Naive thymus-derived CD8-positive, alpha-beta T cell (primary cell): Measurements from ENCODE around the gene RAD51B. TPM values are rescaled to one million over a fixed set of nuclear protein-coding genes. Genes with fewer than 3 reads are reported as not detected.

Experiments used
- ATAC-seq, 2 donors: fragments of 150-1000 bp; cut with Tn5 transposase in 1 of 2; sonication (Bioruptor Pico), chemical (Tn5 transposase) in 1 of 2; 1 replicate in 1 of 2; 2 replicates in 1 of 2; pipeline ENCODE4 v1.10.0; 2021; ENCODE audit warnings: mild to moderate bottlenecking in 2 of 2, moderate library complexity in 2 of 2
- POLR2A ChIA-PET: fragments of 350-600 bp; sonication (Branson Sonifier 250); formaldehyde crosslinking; loops from one replicate; lab custom pipeline; 2021; ENCODE audit warnings: antibody characterized with exemption; lab: Charles Lee
- DNase-seq, 10 donors: peaks; one replicate each; pipeline versions ENCODE4 v3.0.0 to v3.0.0-alpha.2; 2020 to 2022
- H3K27ac Mint-ChIP-seq, 10 donors: one replicate each; pipeline ENCODE4 v1.8.0; 2020 to 2022; ENCODE audit warnings: mild to moderate bottlenecking in 10 of 10, mixed read lengths in 10 of 10, moderate library complexity in 4 of 10, inconsistent platforms in 1 of 10
- H3K27me3 Mint-ChIP-seq, 5 donors: one replicate each; pipeline ENCODE4 v1.8.0; 2021 to 2022; ENCODE audit warnings: mixed read lengths in 5 of 5
- H3K36me3 Mint-ChIP-seq, 3 donors: one replicate each; pipeline ENCODE4 v1.8.0; 2020 to 2022; ENCODE audit warnings: mixed read lengths in 3 of 3, mild to moderate bottlenecking in 2 of 3, inconsistent platforms in 1 of 3
- H3K4me1 Mint-ChIP-seq, 4 donors: one replicate each; pipeline ENCODE4 v1.8.0; 2021 to 2022; ENCODE audit warnings: mixed read lengths in 4 of 4
- H3K4me3 Mint-ChIP-seq, 10 donors: one replicate each; pipeline ENCODE4 v1.8.0; 2020 to 2022; ENCODE audit warnings: mild to moderate bottlenecking in 10 of 10, mixed read lengths in 10 of 10, moderate library complexity in 6 of 10, inconsistent platforms in 1 of 10
- H3K9me3 Mint-ChIP-seq, 9 donors: one replicate each; pipeline ENCODE4 v1.8.0; 2020 to 2022; ENCODE audit warnings: mixed read lengths in 9 of 9, mild to moderate bottlenecking in 3 of 9, inconsistent platforms in 1 of 9, moderate library complexity in 1 of 9
- polyA plus RNA-seq, 3 donors: library from polyadenylated mRNA; unstranded; fragments of 300-500 nt; fragmentation: Illumina TruSeq; gene quantifications; one replicate each; pipeline ENCODE4 v1.2.3, GENCODE V29; 2021
- total RNA-seq, 8 experiments: library from RNA in 2 of 8; stranded (reverse) in 2 of 8; gene quantifications; one replicate each; pipeline ENCODE4 v1.2.3 and lab custom pipeline; 2021 to 2026

The RAD51B gene
- total and polyA plus RNA-seq, 5 experiments from 2014 or later = 15.1 to 30.0 (median 26.4) TPM

- ATAC-seq = no peak
- Mint-ChIP-seq H3K27ac (peak overlapping the region in 4 of 10 donors; percentile 10 to 83 (median 30)), H3K4me1 (peaks cover 38 to 68% (median 55%) of the 10 kb centered on the region in 4 donors), H3K36me3 (no peaks in the 10 kb centered on the region), H3K9me3 (peaks cover 0 to 3% (median 0%) of the 10 kb centered on the region in 9 donors), H3K27me3 (no peaks in the 10 kb centered on the region), H3K4me3 (peak overlapping the region in 1 of 10 donors; percentile 49)
- DNase-seq = peak in 1 of 10 donors; percentile 45
- POLR2A ChIA-PET = interaction anchor here (0.9 to 6.6 kb wide), 2 partner anchors 11 to 19 kb away, joined by 4 to 91 read pairs; partner anchors contain the start of gene ZFP36L1
These were observed 950.5 kb downstream of the RAD51B start for GRCh38 chr14:68770051-68770450.

DNA sequence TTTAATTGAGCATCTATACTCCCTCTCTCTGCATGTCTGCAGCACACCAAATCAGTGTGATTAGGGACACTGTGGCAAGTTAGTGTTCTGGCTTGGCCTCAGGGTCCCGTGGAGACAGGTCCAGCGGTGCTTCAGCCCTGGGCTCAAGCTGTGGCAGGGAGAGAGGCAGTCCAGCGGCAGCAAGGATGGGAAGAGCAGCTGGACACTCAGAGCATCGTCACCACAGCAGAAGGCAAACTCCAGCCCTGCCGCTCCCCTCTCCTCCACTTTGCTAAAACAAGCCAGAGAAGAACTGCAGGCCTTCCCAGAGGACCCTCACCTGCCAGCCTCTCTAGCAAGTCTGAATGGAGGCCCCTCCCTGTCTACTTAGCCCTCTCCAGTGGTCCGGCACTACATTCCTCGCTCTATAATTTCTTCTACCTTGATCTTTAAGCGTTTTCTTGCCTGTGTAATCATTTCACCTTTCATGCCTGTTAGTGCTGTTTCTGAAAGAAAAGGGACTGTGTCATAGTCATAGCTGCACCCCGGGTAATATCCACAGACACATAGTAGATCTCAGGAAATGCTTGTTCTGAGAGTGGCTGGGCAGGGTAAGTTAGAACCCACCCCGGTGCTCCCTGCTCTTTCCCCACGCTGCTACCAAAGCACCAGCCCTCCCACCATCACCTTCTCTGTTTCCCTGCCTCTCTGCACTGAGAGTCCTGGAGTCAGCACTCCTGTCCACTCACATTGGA lies 951.1 kb downstream of the RAD51B start:
- no peaks in the 10 kb centered on the region for H3K27me3 Mint-ChIP-seq
- H3K4me3 Mint-ChIP-seq = peak overlapping the region in 9 of 10 donors; percentile 19 to 82 (median 70)
- peak overlapping the region; percentile 10 to 89 (median 73) for H3K27ac Mint-ChIP-seq
- H3K4me1 Mint-ChIP-seq = peaks cover 41 to 70% (median 54%) of the 10 kb centered on the region in 4 donors
- DNase-seq (peak in 1 of 10 donors; percentile 18), ATAC-seq (peak in 1 of 2 donors; percentile 22)
- H3K9me3 Mint-ChIP-seq = peaks cover 0 to 3% (median 0%) of the 10 kb centered on the region in 9 donors
- POLR2A ChIA-PET = interaction anchor here (0.9 to 6.6 kb wide), 4 partner anchors 10 to 264 kb away, joined by 4 to 91 read pairs (median 22); partner anchors contain the start of gene ZFP36L1
- H3K36me3 Mint-ChIP-seq = no peaks in the 10 kb centered on the region

- no peaks in the 10 kb centered on the region for H3K36me3 Mint-ChIP-seq
- DNase-seq (peak in 3 of 10 donors; percentile 12 to 60 (median 20)), ATAC-seq (peak; percentile 64 to 67)
- no peaks in the 10 kb centered on the region for H3K27me3 Mint-ChIP-seq
- peak overlapping the region; percentile 40 to 82 (median 60) for H3K4me3 Mint-ChIP-seq
- peak overlapping the region; percentile 10 to 90 (median 79) for H3K27ac Mint-ChIP-seq
- POLR2A ChIA-PET = interaction anchor here (0.9 to 6.6 kb wide), 5 partner anchors 10 to 265 kb away, joined by 4 to 91 read pairs (median 4); partner anchors contain the start of gene ZFP36L1
- H3K9me3 Mint-ChIP-seq = peaks cover 0 to 4% (median 0%) of the 10 kb centered on the region in 9 donors
- H3K4me1 Mint-ChIP-seq = peaks cover 40 to 70% (median 56%) of the 10 kb centered on the region in 4 donors
These were observed 952.1 kb downstream of the RAD51B start for GRCh38 chr14:68771631-68772030.

GRCh38 chr14:68772761-68773381 lies 953.3 kb downstream of the RAD51B start:
- Mint-ChIP-seq H3K4me1 (peaks cover 36 to 65% (median 53%) of the 10 kb centered on the region in 4 donors), H3K36me3 (no peaks in the 10 kb centered on the region), H3K9me3 (peaks cover 0 to 4% (median 0%) of the 10 kb centered on the region in 9 donors), H3K27me3 (no peaks in the 10 kb centered on the region), H3K27ac (peak overlapping the region; percentile 84 to 97 (median 92)), H3K4me3 (peak overlapping the region in 8 of 10 donors; percentile 39 to 79 (median 58))
- DNase-seq (peak in 4 of 10 donors; percentile 9 to 42 (median 28)), ATAC-seq (peak; percentile 67 to 72)
- POLR2A ChIA-PET = interaction anchor here (0.9 to 6.6 kb wide), 8 partner anchors 9 to 266 kb away, joined by 3 to 91 read pairs (median 4); partner anchors contain the start of gene ZFP36L1

GRCh38 chr14:68774771-68775613 lies 955.4 kb downstream of the RAD51B start:
- H3K9me3 Mint-ChIP-seq = peaks cover 0 to 4% (median 0%) of the 10 kb centered on the region in 9 donors
- no peaks in the 10 kb centered on the region for H3K27me3 Mint-ChIP-seq
- POLR2A ChIA-PET = interaction anchor here (0.5 to 6.6 kb wide), 5 partner anchors 14 to 1016 kb away, joined by 3 to 91 read pairs (median 4); partner anchors contain the start of gene ZFP36L1
- no peak overlapping the region for H3K4me3 Mint-ChIP-seq
- no peak for ATAC-seq
- peak overlapping the region in 5 of 10 donors; percentile 19 to 74 (median 31) for H3K27ac Mint-ChIP-seq
- no peaks in the 10 kb centered on the region for H3K36me3 Mint-ChIP-seq
- H3K4me1 Mint-ChIP-seq = peaks cover 47 to 81% (median 71%) of the 10 kb centered on the region in 4 donors
- DNase-seq = peak in 1 of 10 donors; percentile 18

- peak overlapping the region in 4 of 10 donors; percentile 23 to 74 (median 46) for H3K27ac Mint-ChIP-seq
- H3K9me3 Mint-ChIP-seq = peaks cover 0 to 4% (median 0%) of the 10 kb centered on the region in 9 donors
- H3K4me1 Mint-ChIP-seq = peaks cover 46 to 81% (median 72%) of the 10 kb centered on the region in 4 donors
- H3K27me3 Mint-ChIP-seq = no peaks in the 10 kb centered on the region
- no peak for ATAC-seq
- no peaks in the 10 kb centered on the region for H3K36me3 Mint-ChIP-seq
- H3K4me3 Mint-ChIP-seq = peak overlapping the region in 1 of 10 donors; percentile 26
- POLR2A ChIA-PET = interaction anchor here (0.5 to 6.6 kb wide), 4 partner anchors 13 to 1016 kb away, joined by 3 to 91 read pairs (median 4); partner anchors contain the start of gene ZFP36L1
- DNase-seq = no peak
These were observed 956.1 kb downstream of the RAD51B start for GRCh38 chr14:68775614-68776126.

GRCh38 chr14:68777644-68778043 lies 958.1 kb downstream of the RAD51B start:
- H3K36me3 Mint-ChIP-seq = no peaks in the 10 kb centered on the region
- ATAC-seq (no peak), DNase-seq (peak in 1 of 10 donors; percentile 18)
- POLR2A ChIA-PET = interaction anchor here (8.3 kb wide), 1 partner anchor 13 kb away, joined by 220 read pairs; the partner anchor contains the start of gene ZFP36L1
- H3K4me1 Mint-ChIP-seq = peaks cover 47 to 81% (median 73%) of the 10 kb centered on the region in 4 donors
- peaks cover 0 to 4% (median 0%) of the 10 kb centered on the region in 9 donors for H3K9me3 Mint-ChIP-seq
- H3K27ac Mint-ChIP-seq = peak overlapping the region in 4 of 10 donors; percentile 11 to 99 (median 88)
- no peak overlapping the region for H3K4me3 Mint-ChIP-seq
- no peaks in the 10 kb centered on the region for H3K27me3 Mint-ChIP-seq

Other genes starting within 250 kb of the RAD51B start
- 10 to 100 TPM; 32.1 to 37.5 TPM for gene PIGH, start 219.5 kb upstream of the RAD51B start, total RNA-seq
- gene PIGH, start 219.5 kb upstream of the RAD51B start, polyA plus RNA-seq = 10 to 100 TPM; 24.6 to 44.5 (median 35.3) TPM
- 1 to 10 TPM in 1 of 2 experiments, under 1 TPM in 1; 0.78 to 1.1 TPM for gene ARG2, start 199.9 kb upstream of the RAD51B start, total RNA-seq
- gene ARG2, start 199.9 kb upstream of the RAD51B start, polyA plus RNA-seq = under 1 TPM in 2 of 3 donors, not detected in 1; 0.32 to 0.88 TPM
- 10 to 100 TPM; 70.6 to 74.2 TPM for gene VTI1B, start 145.1 kb upstream of the RAD51B start, total RNA-seq
- gene VTI1B, start 145.1 kb upstream of the RAD51B start, polyA plus RNA-seq = 10 to 100 TPM; 64.4 to 87.9 (median 83.1) TPM
- 10 to 100 TPM; 43.5 to 43.7 TPM for gene RDH11, start 124.0 kb upstream of the RAD51B start, total RNA-seq
- gene RDH11, start 124.0 kb upstream of the RAD51B start, polyA plus RNA-seq = 10 to 100 TPM; 74.7 to 87.6 (median 79.3) TPM
- not detected for gene RDH12, start 117.9 kb upstream of the RAD51B start, total RNA-seq
- gene RDH12, start 117.9 kb upstream of the RAD51B start, polyA plus RNA-seq = not detected
- 10 to 100 TPM; 38.1 to 40.5 TPM for gene ZFYVE26, start 3.2 kb upstream of the RAD51B start, total RNA-seq
- 1 to 10 TPM; 2.7 to 3.7 (median 3.6) TPM for gene ZFYVE26, start 3.2 kb upstream of the RAD51B start, polyA plus RNA-seq